GM12878 (cell line): Measurements from ENCODE around the gene DUOX1. TPM values are rescaled to one million over a fixed set of nuclear protein-coding genes. Genes with fewer than 3 reads are reported as not detected.
A peak's percentile ranks its signal among the peaks of the same experiment; 100 is the strongest.

ENCODE experiments used
- ATAC-seq: fragments of 200-7000 bp; cut with Tn5 transposase; 3 replicates; pipeline ENCODE4 v1.9.1; 2020; ENCODE audit warnings: mild to moderate bottlenecking, moderate library complexity
- BruUV-seq: library from RNA; stranded (reverse); fragments of 400-500 nt; replicated peaks from 2 replicates; lab custom pipeline; 2021; lab: Mats Ljungman, UMichigan
- CTCF ChIA-PET: fragments of 300-600 bp; sonication (Branson Sonifier 250); formaldehyde crosslinking; extraction: SDS; loops from one replicate; lab custom pipeline; 2021; ENCODE audit warnings: inconsistent platforms; lab: Yijun Ruan, JAX
- POLR2A ChIA-PET: fragments of 350-600 bp; formaldehyde crosslinking; extraction: SDS; loops from one replicate; lab custom pipeline; 2021; ENCODE audit warnings: inconsistent platforms; lab: Charles Lee
- RAD21 ChIA-PET: fragments of 300-600 bp; sonication (Branson Sonifier 250); formaldehyde crosslinking; loops from one replicate; lab custom pipeline; 2023; ENCODE audit warnings: antibody characterized with exemption; ENCODE audit not compliant: unreplicated experiment; lab: Charles Lee
- SMC1A ChIA-PET: fragments of 300-600 bp; sonication (Branson Sonifier 250); formaldehyde crosslinking; loops from one replicate; lab custom pipeline; 2023; ENCODE audit not compliant: unreplicated experiment, uncharacterized antibody; lab: Charles Lee
- DNase-seq: peaks from one replicate; pipeline ENCODE4 v3.0.0-alpha.2; 2011; ENCODE audit warnings: low read depth, low spot score
- FAIRE-seq: peaks from 3 replicates; lab custom pipeline; 2011; peaks lifted over from hg19 to GRCh38; lab: Jason Lieb, UNC
- H2AFZ ChIP-seq: 2 replicates; pipeline ENCODE4 v1.6.0; 2011; ENCODE audit warnings: low read depth, low read length, control low read depth; ENCODE audit not compliant: control insufficient read depth
- H3K27ac ChIP-seq: 2 replicates; pipeline ENCODE4 v1.5.1; 2011; ENCODE audit warnings: control low read depth; ENCODE audit not compliant: control insufficient read depth, insufficient read depth
- H3K27me3 ChIP-seq, 2 experiments: replicated peaks in 1 of 2; 2 replicates each; pipeline versions ENCODE4 v1.6.0 to v1.6.1; 2011; ENCODE audit warnings: low read length in 1 of 2; ENCODE audit not compliant: control insufficient read depth in 2 of 2, insufficient read depth in 2 of 2
- H3K36me3 ChIP-seq, 2 experiments: 2 replicates each; pipeline ENCODE4 v1.5.1; 2011; ENCODE audit warnings: low read length in 1 of 2; ENCODE audit not compliant: control insufficient read depth in 2 of 2, insufficient read depth in 2 of 2
- H3K4me1 ChIP-seq: 2 replicates; pipeline ENCODE4 v1.6.1; 2011; ENCODE audit warnings: mild to moderate bottlenecking, low read length, moderate library complexity, mixed read lengths; ENCODE audit not compliant: control insufficient read depth, insufficient read depth
- H3K4me2 ChIP-seq: 2 replicates; pipeline ENCODE4 v1.6.0; 2011; ENCODE audit warnings: control low read depth; ENCODE audit not compliant: control insufficient read depth, insufficient read depth
- H3K4me3 ChIP-seq: fragments of 200-600 bp; sonication (generic); 2 replicates; pipeline ENCODE4 v1.5.1; 2016
- H3K79me2 ChIP-seq: 2 replicates; pipeline ENCODE4 v1.6.0; 2011; ENCODE audit warnings: low read length; ENCODE audit not compliant: control insufficient read depth, insufficient read depth
- H3K9ac ChIP-seq: 2 replicates; pipeline ENCODE4 v1.8.0; 2011; ENCODE audit warnings: low read length, control low read depth, mixed read lengths; ENCODE audit not compliant: control insufficient read depth, insufficient read depth
- H3K9me3 ChIP-seq: replicated peaks from 3 replicates; pipeline ENCODE4 v1.5.1; 2011; ENCODE audit warnings: mild to moderate bottlenecking, low read length; ENCODE audit not compliant: control insufficient read depth, insufficient read depth
- H4K20me1 ChIP-seq: 2 replicates; pipeline ENCODE4 v1.6.0; 2011; ENCODE audit not compliant: control insufficient read depth, insufficient read depth
- CTCF ChIP-seq, 3 experiments: IDR thresholded peaks in 2 of 3; conservative IDR thresholded peaks in 1 of 3; 2 replicates each; pipeline ENCODE4 v1.5.1; 2011; ENCODE audit warnings: low read depth in 3 of 3, low read length in 3 of 3, mild to moderate bottlenecking in 3 of 3, control low read depth in 2 of 3, moderate library complexity in 2 of 3, inconsistent platforms in 1 of 3, mixed read lengths in 1 of 3; ENCODE audit not compliant: control insufficient read depth in 2 of 3, insufficient read depth in 1 of 3; ENCODE audit errors: extremely low read depth in 1 of 3
- MTA3 ChIP-seq: IDR thresholded peaks from 2 replicates; pipeline ENCODE4 v1.6.1; 2012; ENCODE audit warnings: low read length, inconsistent platforms, borderline replicate concordance
- STAT3 ChIP-seq: IDR thresholded peaks from 2 replicates; pipeline ENCODE4 v1.6.1; 2011; ENCODE audit warnings: low read depth, low read length, improper control_type of control experiment
- WGBS: methylation state at CpG from one replicate; pipeline ENCODE4 v1.1.6; 2016; ENCODE audit warnings: low lambda C conversion rate; ENCODE audit not compliant: insufficient replicate concordance, insufficient coverage; ENCODE audit errors: missing lambda C conversion rate; 5-methylcytosine and 5-hydroxymethylcytosine counted together
- in situ Hi-C: fragments of 300-500 bp; cut with MboI; formaldehyde crosslinking; loops from 9 replicates; pipeline ENCODE4 v1.14.3; 2018; ENCODE audit warnings: mixed read lengths
- intact Hi-C: fragments of 100-400 bp; cut with micrococcal nuclease; formaldehyde crosslinking; loops from one replicate; pipeline ENCODE4 v1.14.2; 2022; ENCODE audit not compliant: unreplicated experiment
- polyA plus RNA-seq, 11 experiments: library from polyadenylated mRNA; depleted of rRNA in 4 of 11; unstranded in 6 of 11; stranded (reverse) in 5 of 11; fragments of >200 nt; fragmentation: Nextera tagmentation in 4 of 11; fragmentation: Illumina TruSeq in 1 of 11; extraction: Ambion mirVana in 4 of 11; extraction: Trizol in 1 of 11; gene quantifications; 1 replicate in 1 of 11; 2 replicates in 10 of 11; pipeline versions ENCODE4 v1.2.1 to v1.2.3, GENCODE V29; 2011 to 2016; ENCODE audit warnings: inconsistent platforms in 2 of 11, missing spikeins in 2 of 11, low read depth in 1 of 11
- total RNA-seq, 4 experiments: library from RNA; depleted of rRNA in 3 of 4; stranded (reverse); fragments of >200 nt in 3 of 4; fragmentation: Illumina TruSeq in 1 of 4; extraction: Trizol in 1 of 4; gene quantifications; 2 replicates each; pipeline versions ENCODE4 v1.2.1 to v1.2.3, GENCODE V29; 2013 to 2021

DUOX1 gene
- total and polyA plus RNA-seq, 10 of the 15 experiments (the other 5 are each of a cell fraction or from before 2014, with no cell fraction given), result 0.02 to 2.1 (median 0.26) TPM; not detected in 3

- in situ Hi-C loops, result loop anchor here (10.0 kb wide), 1 partner anchor 64 kb away; no protein-coding TSS in a partner anchor
- no peak overlapping the region for H3K4me3 ChIP-seq
- H3K9me3 ChIP-seq, result no peaks in the 10 kb centered on the region
- FAIRE-seq (peak; percentile 13), DNase-seq (no peak), ATAC-seq (no peak)
- no peaks in the 10 kb centered on the region for H4K20me1 ChIP-seq
- TF ChIP-seq CTCF (IDR thresholded peaks at IDR 0.05 in 2 of 3, conservative IDR thresholded peaks at IDR 0.05 in 1 of 3; ENCODE audit: control insufficient read depth in 2 of 3, extremely low read depth in 1 of 3, insufficient read depth in 1 of 3, low read depth in 3 of 3, low read length in 3 of 3), result peak in 2 of 3 experiments; percentile 12 to 20; a peak in 2 of 6 replicates
- no peak for TF ChIP-seq STAT3
- no peak for TF ChIP-seq MTA3
- 26% methylated on average over 11 of the region's 11 CpGs for WGBS
- SMC1A ChIA-PET, result no interaction called here
- H3K9ac ChIP-seq, result no peak overlapping the region
- intact Hi-C loops, result no loop called here
- H3K36me3 ChIP-seq, result no peaks in the 10 kb centered on the region
- CTCF ChIA-PET, result interaction anchor here (0.6 to 2.8 kb wide), 4 partner anchors 8 to 17 kb away, joined by 4 to 14 read pairs (median 4); no protein-coding TSS in a partner anchor
- POLR2A ChIA-PET, result no interaction called here
- BruUV-seq, result no TSS peak
- no peaks in the 10 kb centered on the region; the same call in 1 of the 2 replicates for H3K4me1 ChIP-seq
- H3K79me2 ChIP-seq, result no peaks in the 10 kb centered on the region
- no peak overlapping the region for H3K27ac ChIP-seq
- RAD21 ChIA-PET, result interaction anchor here (1.2 kb wide), 1 partner anchor 8 kb away, joined by 3 read pairs; no protein-coding TSS in a partner anchor
- H3K4me2 ChIP-seq, result no peak overlapping the region
- no peak overlapping the region for H2AFZ ChIP-seq
- peaks cover 21 to 27% of the 10 kb centered on the region in 2 experiments for H3K27me3 ChIP-seq
Measured at GRCh38 chr15:45110256-45110820, 19.5 kb upstream of the DUOX1 start.
